Measurements from ENCODE around the gene HSPA6. TPM values are rescaled to one million over a fixed set of nuclear protein-coding genes. Genes with fewer than 3 reads are reported as not detected.
"Not testable (repeated sequence)": the region's sequence is repeated elsewhere in the genome, so short reads cannot be mapped to it uniquely, and the experiment has no call there.

Gene HSPA6
- total RNA-seq = 1.1 TPM
- long read RNA-seq, partial matches to known transcripts = 0 of 1 reads
- long read RNA-seq, other reads (novel, unspliced or antisense) = 0 of 1 reads

DNA sequence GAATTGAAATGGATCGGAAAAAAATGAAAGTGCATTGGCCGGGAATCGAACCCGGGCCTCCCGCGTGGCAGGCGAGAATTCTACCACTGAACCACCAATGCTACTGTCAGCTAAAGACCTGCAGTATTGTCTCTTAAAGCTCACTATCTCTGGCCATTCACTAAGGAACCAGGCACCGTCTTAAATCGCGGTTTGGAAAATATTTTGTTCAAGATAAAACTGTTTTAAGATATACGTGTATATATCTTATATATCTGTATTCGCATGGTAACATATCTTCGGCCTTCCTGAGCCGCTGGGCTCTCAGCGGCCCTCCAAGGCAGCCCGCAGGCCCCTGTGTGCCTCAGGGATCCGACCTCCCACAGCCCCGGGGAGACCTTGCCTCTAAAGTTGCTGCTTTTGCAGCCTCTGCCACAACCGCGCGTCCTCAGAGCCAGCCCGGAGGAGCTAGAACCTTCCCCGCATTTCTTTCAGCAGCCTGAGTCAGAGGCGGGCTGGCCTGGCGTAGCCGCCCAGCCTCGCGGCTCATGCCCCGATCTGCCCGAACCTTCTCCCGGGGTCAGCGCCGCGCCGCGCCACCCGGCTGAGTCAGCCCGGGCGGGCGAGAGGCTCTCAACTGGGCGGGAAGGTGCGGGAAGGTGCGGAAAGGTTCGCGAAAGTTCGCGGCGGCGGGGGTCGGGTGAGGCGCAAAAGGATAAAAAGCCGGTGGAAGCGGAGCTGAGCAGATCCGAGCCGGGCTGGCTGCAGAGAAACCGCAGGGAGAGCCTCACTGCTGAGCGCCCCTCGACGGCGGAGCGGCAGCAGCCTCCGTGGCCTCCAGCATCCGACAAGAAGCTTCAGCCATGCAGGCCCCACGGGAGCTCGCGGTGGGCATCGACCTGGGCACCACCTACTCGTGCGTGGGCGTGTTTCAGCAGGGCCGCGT, at the start of gene HSPA6:
TSS of gene HSPA6 (plus strand) at position 724 of the 925 bp plus-strand sequence. CDS start at position 843, 119 bp downstream.
- intact Hi-C loops (cut with DNase I) = not testable (repeated sequence)

DNA sequence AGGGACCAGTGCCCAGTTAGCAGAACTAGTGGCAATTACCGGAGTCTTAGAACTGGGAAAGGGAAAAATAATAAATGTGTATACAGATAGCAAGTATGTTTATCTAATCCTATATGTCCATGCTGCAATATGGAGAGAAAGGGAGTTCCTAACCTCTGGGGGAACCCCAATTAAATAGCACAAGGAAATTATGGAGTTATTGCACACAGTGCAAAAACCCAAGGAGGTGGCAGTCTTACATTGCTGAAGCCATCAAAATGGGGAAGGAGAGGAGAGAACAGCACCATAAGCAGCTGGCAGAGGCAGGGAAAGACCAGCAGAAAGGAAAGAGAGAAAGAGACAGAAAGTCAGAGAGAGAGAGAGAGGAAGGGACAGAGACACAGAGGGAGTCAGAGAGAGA, 46.6 kb upstream of the HSPA6 start:
- DNase-seq (ENCODE audit: missing footprints); intact Hi-C loops (cut with DNase I); ATAC-seq: not testable (repeated sequence)

More for the DNA sequence above, at the start of gene HSPA6:
- DNase-seq (ENCODE audit: missing footprints) (peak; percentile 71), ATAC-seq (peak; percentile 80)

DNA sequence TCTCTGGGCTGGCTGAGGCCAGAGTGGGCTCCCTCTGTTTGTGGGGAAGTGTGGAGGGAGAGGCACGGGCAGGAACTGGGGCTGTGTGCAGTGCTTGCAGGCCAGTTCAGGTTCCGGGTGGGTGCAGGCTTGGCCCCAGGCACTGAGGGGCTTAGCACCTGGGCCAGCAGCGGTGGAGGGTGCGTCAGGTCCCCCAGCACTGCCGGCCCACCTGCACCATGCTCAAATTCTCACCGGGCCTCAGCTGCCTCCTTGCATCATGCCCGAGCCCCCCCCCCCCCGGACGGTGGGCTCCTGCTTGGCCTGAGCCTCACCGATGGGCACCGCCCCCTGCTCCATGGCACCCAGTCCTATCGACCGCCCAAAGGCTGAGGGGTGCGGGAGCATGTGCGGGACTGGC, 45.4 kb upstream of the HSPA6 start:
- no peak for ATAC-seq
- intact Hi-C loops (cut with DNase I) = no loop called here
- no peak for DNase-seq (ENCODE audit: missing footprints)

DNA sequence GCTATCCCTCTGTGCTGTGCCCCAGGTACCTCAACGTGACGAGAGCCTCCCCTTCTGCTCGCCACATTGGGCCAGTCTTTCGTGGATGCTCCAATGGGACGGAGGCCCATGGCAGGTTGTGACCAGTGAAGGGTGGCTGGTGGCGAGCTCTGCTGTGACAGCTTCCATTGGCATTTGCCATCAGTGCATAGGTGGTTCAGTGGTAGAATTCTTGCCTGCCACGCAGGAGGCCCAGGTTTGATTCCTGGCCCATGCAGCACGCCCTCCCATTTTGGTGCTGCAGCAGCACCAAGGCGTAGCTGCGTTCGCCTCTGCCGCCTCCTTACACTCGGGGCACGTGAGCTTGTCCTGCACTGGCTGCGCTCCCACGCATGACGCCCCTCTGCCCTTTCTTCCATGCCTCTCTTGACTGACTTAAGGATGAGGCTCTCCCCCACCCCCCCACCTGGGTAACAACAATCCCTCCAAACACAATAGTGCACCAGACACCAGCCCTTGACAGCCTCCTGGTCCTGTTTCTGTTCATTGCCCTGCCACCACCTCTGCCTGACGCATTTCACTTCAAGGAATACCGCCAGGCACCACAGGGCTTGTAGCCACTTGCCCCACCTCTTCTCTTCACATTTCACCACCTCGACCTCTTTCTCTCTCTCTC, 43.8 kb upstream of the HSPA6 start:
- DNase-seq (ENCODE audit: missing footprints) (no peak), ATAC-seq (no peak)
- intact Hi-C loops (cut with DNase I) = loop anchor here (10.0 kb wide), 1 partner anchor 264 kb away; the partner anchor contains the start of gene DUSP12

DNA sequence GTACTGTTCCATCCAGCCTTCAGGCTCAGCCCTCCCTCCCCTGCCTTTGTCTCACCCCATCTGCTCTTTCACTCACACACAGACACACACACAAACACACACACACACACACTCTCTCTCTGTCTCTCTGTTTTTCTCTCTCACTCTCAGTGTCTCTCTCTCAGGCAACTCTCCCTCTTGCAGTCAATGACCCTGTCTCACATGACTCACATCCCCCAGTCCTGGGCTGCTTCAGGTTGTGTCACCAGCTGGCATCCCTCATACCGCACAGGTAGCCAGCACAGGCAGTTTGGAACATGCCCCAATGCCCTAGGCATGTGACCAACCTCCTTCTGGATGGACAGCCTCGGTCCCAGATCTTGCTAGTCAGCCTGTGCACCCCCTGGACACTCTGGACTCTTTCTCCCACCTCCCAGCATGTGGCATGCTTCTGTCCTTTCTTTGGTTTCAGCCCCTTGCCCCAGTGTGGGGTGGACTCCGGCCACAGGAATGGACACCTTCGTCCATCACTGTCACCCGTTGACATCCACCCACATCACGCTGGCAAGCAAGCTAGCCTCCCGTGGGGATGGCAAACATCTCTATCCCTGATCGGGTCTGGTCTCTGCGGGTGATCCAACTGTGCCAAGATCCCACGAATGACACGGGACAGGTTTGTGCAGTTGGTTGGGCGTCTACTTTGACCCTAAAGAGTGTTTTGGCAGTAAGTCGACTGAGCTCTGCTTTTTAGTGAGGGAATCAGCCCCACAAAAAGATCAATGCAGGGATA, 42.5 kb upstream of the HSPA6 start:
- intact Hi-C loops (cut with DNase I) = loop anchor here (10.0 kb wide), 1 partner anchor 263 kb away; the partner anchor contains the start of gene DUSP12
- ATAC-seq (no peak), DNase-seq (ENCODE audit: missing footprints) (no peak)

GRCh38 chr1:161482610-161483009, 41.7 kb upstream of the HSPA6 start:
- DNase-seq (ENCODE audit: missing footprints) (no peak), ATAC-seq (no peak)
- intact Hi-C loops (cut with DNase I) = loop anchor here (10.0 kb wide), 1 partner anchor 262 kb away; the partner anchor contains the start of gene DUSP12

- intact Hi-C loops (cut with DNase I) = loop anchor here (10.0 kb wide), 1 partner anchor 261 kb away; the partner anchor contains the start of gene DUSP12
- DNase-seq (ENCODE audit: missing footprints) = no peak
- no peak for ATAC-seq
Observed at GRCh38 chr1:161483361-161483760, 41.0 kb upstream of the HSPA6 start.

- DNase-seq (ENCODE audit: missing footprints) = no peak
- intact Hi-C loops (cut with DNase I) = loop anchor here (10.0 kb wide), 1 partner anchor 260 kb away; the partner anchor contains the start of gene DUSP12
- ATAC-seq = no peak
Observed at GRCh38 chr1:161484613-161485012, 39.7 kb upstream of the HSPA6 start.

- ATAC-seq = peak; percentile 56
- no peak for DNase-seq (ENCODE audit: missing footprints)
- intact Hi-C loops (cut with DNase I) = loop anchor here (10.0 kb wide), 1 partner anchor 258 kb away; the partner anchor contains the start of gene DUSP12
Observed at GRCh38 chr1:161486806-161487741, 37.3 kb upstream of the HSPA6 start.

DNA sequence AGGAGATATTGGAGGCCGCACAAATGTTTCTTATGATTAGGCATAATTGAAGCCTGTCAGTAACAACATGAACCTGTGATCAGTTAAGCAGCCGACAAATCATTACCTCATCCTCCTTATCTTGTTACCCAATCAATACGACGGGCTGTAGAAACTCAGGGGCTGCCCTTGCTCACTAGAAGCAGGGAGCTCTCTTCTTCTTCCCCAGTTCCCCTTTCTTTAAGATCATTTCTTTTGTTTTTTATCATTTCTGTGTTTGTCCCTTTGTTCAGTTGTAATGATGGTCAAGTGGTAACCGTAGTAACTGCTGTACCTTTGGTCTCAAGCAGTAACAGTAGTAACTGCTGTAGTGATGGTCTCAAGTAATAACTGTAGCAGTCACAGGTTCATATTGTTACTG, 32.9 kb upstream of the HSPA6 start:
- ATAC-seq (no peak), DNase-seq (ENCODE audit: missing footprints) (no peak)
- intact Hi-C loops (cut with DNase I) = no loop called here

GRCh38 chr1:161492827-161493226, 31.5 kb upstream of the HSPA6 start:
- DNase-seq (ENCODE audit: missing footprints) (no peak), ATAC-seq (no peak)
- intact Hi-C loops (cut with DNase I) = no loop called here

DNA sequence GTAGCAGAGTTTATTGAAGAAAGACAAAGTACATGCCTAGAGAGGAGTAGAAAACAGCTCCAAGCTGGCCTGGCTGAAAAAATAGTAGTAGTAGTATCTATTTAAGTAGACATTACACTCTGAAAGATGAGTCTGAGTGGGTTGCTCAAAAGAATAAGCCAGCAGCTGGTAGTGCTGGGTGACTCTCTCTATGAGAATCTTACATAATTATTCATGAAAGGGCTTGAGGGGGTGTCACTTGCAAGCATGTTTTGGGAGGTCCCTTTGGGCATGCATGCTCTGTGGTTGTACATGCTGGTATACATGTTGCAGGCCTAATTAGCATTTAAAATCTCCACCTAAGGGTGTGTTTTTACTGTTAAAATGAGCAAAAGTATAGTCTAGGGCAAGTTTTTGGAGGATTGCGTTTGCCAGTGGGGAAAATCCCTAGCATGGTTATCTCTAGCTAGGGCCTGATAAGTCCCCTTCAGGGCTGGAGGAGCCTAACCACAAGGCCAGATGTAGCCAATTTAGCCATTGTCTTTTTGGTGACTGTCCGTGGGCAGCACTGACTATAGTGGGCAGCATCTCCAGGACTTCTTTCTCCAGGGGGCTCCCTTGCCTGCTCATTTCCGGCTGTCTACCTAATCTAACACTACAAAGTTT, 30.1 kb upstream of the HSPA6 start:
- no peak for DNase-seq (ENCODE audit: missing footprints)
- ATAC-seq = no peak
- intact Hi-C loops (cut with DNase I) = no loop called here

DNA sequence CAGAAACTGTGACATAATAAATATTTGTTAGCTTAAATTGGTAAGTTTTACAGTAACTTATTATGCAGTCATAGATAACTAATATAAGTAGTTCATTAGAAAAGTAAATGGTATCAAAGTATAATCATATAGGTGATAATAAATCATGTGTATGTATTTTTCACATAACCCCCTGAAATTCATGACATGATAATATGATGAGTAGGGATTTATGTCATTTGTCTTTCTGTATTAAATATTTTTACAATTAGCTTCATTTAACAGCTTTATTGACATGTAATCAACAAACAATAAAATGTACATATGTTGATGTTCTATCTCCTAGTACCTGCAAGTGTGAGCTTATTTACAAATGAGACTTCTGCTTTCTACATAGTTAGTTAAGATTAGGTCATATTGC, 28.9 kb upstream of the HSPA6 start:
- intact Hi-C loops (cut with DNase I) = no loop called here
- DNase-seq (ENCODE audit: missing footprints) (no peak), ATAC-seq (no peak)

DNA sequence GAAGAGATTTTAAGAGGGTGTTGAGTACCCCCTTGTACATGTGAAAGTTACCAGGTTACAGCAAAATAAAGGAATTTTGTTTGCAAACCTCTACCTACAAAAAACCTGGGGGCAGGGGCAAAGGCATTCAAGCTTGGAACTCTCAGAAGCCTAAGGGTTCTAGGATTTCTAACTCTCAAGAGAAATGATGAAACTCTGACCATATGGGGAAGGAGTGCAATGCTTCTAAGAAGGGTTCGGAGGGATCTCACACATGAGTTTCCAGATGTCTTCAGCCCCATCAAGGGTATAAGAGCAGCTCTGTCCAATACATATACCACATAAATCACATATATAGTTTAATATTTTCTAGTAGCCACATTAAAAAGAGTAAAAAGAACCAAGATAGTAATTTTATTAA, 26.4 kb upstream of the HSPA6 start:
- intact Hi-C loops (cut with DNase I) = no loop called here
- no peak for ATAC-seq
- no peak for DNase-seq (ENCODE audit: missing footprints)

DNA sequence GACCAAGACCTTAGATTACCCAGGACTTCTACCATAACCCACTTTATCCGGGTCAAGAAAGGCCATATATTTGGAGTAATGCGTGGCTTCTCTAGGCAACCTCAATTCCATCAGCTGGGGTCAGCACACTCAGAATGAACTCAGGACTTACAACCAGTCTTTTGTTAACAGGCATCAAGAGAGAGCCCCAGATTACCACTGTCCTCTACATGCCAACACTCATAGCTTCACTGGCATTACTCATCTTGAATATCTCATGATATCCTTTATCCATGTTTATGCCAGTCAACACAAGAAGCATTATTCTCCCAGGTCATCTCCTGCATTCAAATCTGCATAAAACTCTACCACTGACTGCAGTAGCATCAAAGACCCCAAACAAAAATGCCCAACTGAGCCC, 25.7 kb upstream of the HSPA6 start:
- intact Hi-C loops (cut with DNase I) = no loop called here
- DNase-seq (ENCODE audit: missing footprints) = no peak
- no peak for ATAC-seq

GRCh38 chr1:161499099-161500039, 25.0 kb upstream of the HSPA6 start:
- intact Hi-C loops (cut with DNase I) = no loop called here
- no peak for DNase-seq (ENCODE audit: missing footprints)
- ATAC-seq = peak; percentile 39

All from Right ventricle myocardium inferior (tissue), 1 donor.